ENCODE measurements around the gene ATAD3A.
"Not testable (repeated sequence)": the region's sequence is repeated elsewhere in the genome, so short reads cannot be mapped to it uniquely, and the experiment has no call there.

The ATAD3A gene

DNA sequence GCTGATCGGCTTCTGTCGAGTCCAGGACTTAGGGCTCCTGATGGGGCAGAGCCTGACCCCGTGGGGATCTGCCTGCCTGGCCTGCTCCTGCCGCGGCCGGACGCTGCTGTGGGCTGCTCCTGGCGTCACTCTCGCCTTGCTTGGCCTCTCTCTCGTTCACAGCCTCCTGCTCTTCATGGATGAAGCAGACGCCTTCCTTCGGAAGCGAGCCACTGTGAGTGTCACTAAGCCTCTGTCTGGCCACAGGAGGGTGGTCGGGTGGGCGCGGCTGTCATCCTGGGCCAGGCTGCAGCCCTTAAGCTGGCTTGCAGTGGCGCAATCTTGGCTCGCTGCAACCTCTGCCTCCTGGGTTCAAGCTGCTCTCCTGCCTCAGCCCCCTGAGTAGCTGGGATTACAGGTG is 24.3 kb upstream of the ATAD3A start:
- no peak overlapping the region for H3K9ac ChIP-seq (ENCODE audit: insufficient read length, low read depth)
- H3K9me3 ChIP-seq (ENCODE audit: insufficient read depth, low read length) = peaks cover 14% of the 10 kb centered on the region; the same call in 1 of the 2 replicates
- no peaks in the 10 kb centered on the region for H3K27me3 ChIP-seq (ENCODE audit: insufficient read depth, insufficient read length)
- H3K4me1 ChIP-seq (ENCODE audit: insufficient read depth, insufficient read length) = no peaks in the 10 kb centered on the region
- H3K36me3 ChIP-seq (ENCODE audit: insufficient read depth, insufficient read length, low read length) = peaks cover 75% of the 10 kb centered on the region
- no peak overlapping the region for H3K4me3 ChIP-seq (ENCODE audit: insufficient read length, low read depth)
- TF ChIP-seq YY1 (IDR thresholded peaks at IDR 0.05; ENCODE audit: insufficient read depth, insufficient read length) (no peak), ZNF274 (IDR thresholded peaks at IDR 0.05; ENCODE audit: low read depth, low read length) (no peak), SUZ12 (IDR thresholded peaks at IDR 0.05; ENCODE audit: extremely low read depth, insufficient read depth, insufficient read length) (no peak)
- no peak for DNase-seq (ENCODE audit: low read depth, low spot score)

DNA sequence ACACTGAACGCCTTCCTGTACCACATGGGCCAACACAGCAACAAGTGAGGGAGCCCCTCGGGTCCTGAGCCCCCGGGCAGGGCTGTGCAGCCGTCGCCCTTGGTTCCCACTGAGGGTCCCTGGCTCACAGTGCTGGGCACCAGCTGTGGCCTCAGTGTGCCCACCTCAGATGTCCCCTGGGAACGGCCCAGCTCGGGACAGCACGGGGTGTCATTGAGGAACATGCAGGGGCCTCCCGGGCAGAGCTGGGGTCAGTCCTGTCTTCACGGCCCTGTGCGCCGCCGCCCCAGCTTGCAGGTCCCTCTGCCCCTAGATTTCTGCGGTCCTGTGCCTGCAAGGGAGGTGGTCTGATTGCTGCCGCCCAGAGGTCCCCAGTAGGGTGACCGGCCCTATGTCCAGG is 22.7 kb upstream of the ATAD3A start:
- TF ChIP-seq YY1 (IDR thresholded peaks at IDR 0.05; ENCODE audit: insufficient read depth, insufficient read length) (no peak), ZNF274 (IDR thresholded peaks at IDR 0.05; ENCODE audit: low read depth, low read length) (no peak), SUZ12 (IDR thresholded peaks at IDR 0.05; ENCODE audit: extremely low read depth, insufficient read depth, insufficient read length) (no peak)
- H3K4me3 ChIP-seq (ENCODE audit: insufficient read length, low read depth) = no peak overlapping the region
- no peak overlapping the region for H3K9ac ChIP-seq (ENCODE audit: insufficient read length, low read depth)
- no peak for DNase-seq (ENCODE audit: low read depth, low spot score)
- H3K9me3 ChIP-seq (ENCODE audit: insufficient read depth, low read length) = peaks cover 14% of the 10 kb centered on the region; the same call in 1 of the 2 replicates
- H3K36me3 ChIP-seq (ENCODE audit: insufficient read depth, insufficient read length, low read length) = peaks cover 70% of the 10 kb centered on the region
- H3K27me3 ChIP-seq (ENCODE audit: insufficient read depth, insufficient read length) = no peaks in the 10 kb centered on the region
- H3K4me1 ChIP-seq (ENCODE audit: insufficient read depth, insufficient read length) = no peaks in the 10 kb centered on the region

DNA sequence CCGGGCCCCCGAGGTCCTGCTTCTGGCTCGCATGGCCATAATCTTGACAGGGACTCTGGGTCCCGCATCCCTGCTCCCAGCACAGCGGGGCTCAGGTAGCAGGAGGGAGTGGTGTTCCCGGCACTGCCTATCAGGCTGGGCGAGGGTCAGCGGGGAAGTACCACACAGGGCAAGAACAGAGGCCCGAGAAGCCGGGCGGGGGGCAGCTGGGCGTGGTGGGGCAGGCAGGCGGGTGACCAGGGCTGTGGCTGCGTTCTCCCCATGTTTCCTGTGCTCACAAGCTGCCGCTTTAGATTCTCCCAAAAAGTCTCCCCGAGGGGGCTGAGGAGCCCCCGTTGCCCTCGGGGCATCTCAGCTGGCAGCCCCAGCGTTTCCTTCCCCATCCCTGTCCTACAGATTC is 22.1 kb upstream of the ATAD3A start:
- DNase-seq (ENCODE audit: low read depth, low spot score) = no peak
- peaks cover 71% of the 10 kb centered on the region for H3K36me3 ChIP-seq (ENCODE audit: insufficient read depth, insufficient read length, low read length)
- TF ChIP-seq YY1 (IDR thresholded peaks at IDR 0.05; ENCODE audit: insufficient read depth, insufficient read length) (no peak), SUZ12 (IDR thresholded peaks at IDR 0.05; ENCODE audit: extremely low read depth, insufficient read depth, insufficient read length) (no peak), ZNF274 (IDR thresholded peaks at IDR 0.05; ENCODE audit: low read depth, low read length) (no peak)
- no peak overlapping the region for H3K4me3 ChIP-seq (ENCODE audit: insufficient read length, low read depth)
- H3K9me3 ChIP-seq (ENCODE audit: insufficient read depth, low read length) = peaks cover 14% of the 10 kb centered on the region; the same call in 1 of the 2 replicates
- H3K9ac ChIP-seq (ENCODE audit: insufficient read length, low read depth) = no peak overlapping the region
- no peaks in the 10 kb centered on the region for H3K4me1 ChIP-seq (ENCODE audit: insufficient read depth, insufficient read length)
- no peaks in the 10 kb centered on the region for H3K27me3 ChIP-seq (ENCODE audit: insufficient read depth, insufficient read length)

DNA sequence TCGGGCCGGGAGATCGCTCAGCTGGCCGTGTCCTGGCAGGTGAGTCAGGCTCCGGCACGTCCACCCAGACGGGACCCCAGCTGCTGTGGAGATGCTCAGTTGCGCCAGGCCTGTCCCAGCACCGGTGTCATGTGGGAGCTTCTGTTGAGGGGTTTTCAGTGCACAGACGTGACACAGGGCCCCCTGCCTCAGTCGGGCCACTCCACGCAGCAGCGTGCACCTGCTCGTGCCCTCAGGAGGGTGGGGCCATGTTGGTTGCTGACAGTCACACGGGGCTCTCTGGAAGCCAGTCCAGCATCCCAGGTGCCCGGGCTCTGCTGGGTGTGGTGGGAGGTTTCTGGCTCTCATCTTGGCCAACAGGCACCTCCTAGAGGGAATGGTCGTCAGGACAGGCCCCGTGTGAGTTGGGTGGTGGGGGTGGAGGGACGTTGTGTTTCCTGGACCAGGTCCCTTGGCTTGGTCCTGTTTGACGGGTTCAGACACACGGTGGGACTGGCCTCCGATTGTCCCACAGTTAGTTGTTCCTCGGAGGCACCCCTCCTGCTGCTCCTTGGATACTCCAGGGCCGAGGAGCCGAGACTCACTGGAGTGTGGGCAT is 21.2 kb upstream of the ATAD3A start:
- peaks cover 73% of the 10 kb centered on the region for H3K36me3 ChIP-seq (ENCODE audit: insufficient read depth, insufficient read length, low read length)
- no peak overlapping the region for H3K9ac ChIP-seq (ENCODE audit: insufficient read length, low read depth)
- H3K4me3 ChIP-seq (ENCODE audit: insufficient read length, low read depth) = no peak overlapping the region
- no peaks in the 10 kb centered on the region for H3K27me3 ChIP-seq (ENCODE audit: insufficient read depth, insufficient read length)
- no peaks in the 10 kb centered on the region for H3K4me1 ChIP-seq (ENCODE audit: insufficient read depth, insufficient read length)
- no peak for DNase-seq (ENCODE audit: low read depth, low spot score)
- peaks cover 14% of the 10 kb centered on the region; the same call in 1 of the 2 replicates for H3K9me3 ChIP-seq (ENCODE audit: insufficient read depth, low read length)
- TF ChIP-seq ZNF274 (IDR thresholded peaks at IDR 0.05; ENCODE audit: low read depth, low read length) = no peak
- no peak for TF ChIP-seq YY1 (IDR thresholded peaks at IDR 0.05; ENCODE audit: insufficient read depth, insufficient read length)

DNA sequence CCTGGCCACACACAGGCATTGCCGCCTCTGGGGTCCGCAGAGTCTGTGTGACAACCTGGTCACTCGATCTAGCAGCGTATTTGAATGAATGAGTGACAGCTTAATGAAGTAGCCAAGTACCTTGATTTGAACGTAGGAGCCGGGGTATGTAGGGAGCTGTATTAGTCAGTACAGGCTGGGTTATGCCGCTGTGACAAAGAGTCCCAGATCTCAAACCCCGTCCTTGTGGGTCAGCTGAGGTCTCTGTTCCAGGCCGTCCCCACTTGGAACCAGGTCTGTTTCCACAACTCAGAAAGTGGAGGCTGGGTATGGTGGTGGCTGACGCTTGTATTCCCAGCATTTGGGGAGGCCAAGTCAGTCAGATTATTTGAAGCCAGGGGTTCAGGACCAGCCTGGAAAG is 20.4 kb upstream of the ATAD3A start:
- DNase-seq (ENCODE audit: low read depth, low spot score) = no peak
- no peak overlapping the region for H3K4me3 ChIP-seq (ENCODE audit: insufficient read length, low read depth)
- TF ChIP-seq SUZ12 (IDR thresholded peaks at IDR 0.05; ENCODE audit: extremely low read depth, insufficient read depth, insufficient read length) (no peak), ZNF274 (IDR thresholded peaks at IDR 0.05; ENCODE audit: low read depth, low read length) (no peak), YY1 (IDR thresholded peaks at IDR 0.05; ENCODE audit: insufficient read depth, insufficient read length) (no peak)
- H3K4me1 ChIP-seq (ENCODE audit: insufficient read depth, insufficient read length) = no peaks in the 10 kb centered on the region
- no peaks in the 10 kb centered on the region for H3K27me3 ChIP-seq (ENCODE audit: insufficient read depth, insufficient read length)
- H3K9ac ChIP-seq (ENCODE audit: insufficient read length, low read depth) = no peak overlapping the region
- peaks cover 14% of the 10 kb centered on the region; the same call in 1 of the 2 replicates for H3K9me3 ChIP-seq (ENCODE audit: insufficient read depth, low read length)
- H3K36me3 ChIP-seq (ENCODE audit: insufficient read depth, insufficient read length, low read length) = peaks cover 72% of the 10 kb centered on the region

DNA sequence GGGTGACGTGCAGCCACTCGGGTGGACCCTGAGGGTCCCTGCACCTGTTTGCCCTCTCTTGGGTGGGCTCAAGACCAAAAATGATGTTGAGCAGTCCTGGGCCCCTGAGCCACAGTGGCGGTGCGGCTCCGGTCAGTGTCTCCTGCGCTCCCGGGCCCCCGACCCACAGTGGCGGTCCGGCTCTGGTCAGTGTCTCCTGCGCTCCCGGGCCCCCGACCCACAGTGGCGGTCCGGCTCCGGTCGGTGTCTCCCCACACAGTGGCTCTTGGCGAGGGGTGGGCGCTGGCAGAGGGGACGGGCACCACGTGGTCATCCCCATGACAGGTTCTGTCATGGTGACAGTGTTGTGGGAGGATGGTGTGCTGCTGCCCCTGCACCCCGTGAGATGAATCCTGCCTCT is 17.7 kb upstream of the ATAD3A start:
- not testable (repeated sequence) for H3K27me3 ChIP-seq (ENCODE audit: insufficient read depth, insufficient read length); H3K4me3 ChIP-seq (ENCODE audit: insufficient read length, low read depth); H3K4me1 ChIP-seq (ENCODE audit: insufficient read depth, insufficient read length); DNase-seq (ENCODE audit: low read depth, low spot score); H3K9ac ChIP-seq (ENCODE audit: insufficient read length, low read depth)
- peaks cover 52% of the 10 kb centered on the region for H3K36me3 ChIP-seq (ENCODE audit: insufficient read depth, insufficient read length, low read length)
- peaks cover 14% of the 10 kb centered on the region; the same call in 1 of the 2 replicates for H3K9me3 ChIP-seq (ENCODE audit: insufficient read depth, low read length)

DNA sequence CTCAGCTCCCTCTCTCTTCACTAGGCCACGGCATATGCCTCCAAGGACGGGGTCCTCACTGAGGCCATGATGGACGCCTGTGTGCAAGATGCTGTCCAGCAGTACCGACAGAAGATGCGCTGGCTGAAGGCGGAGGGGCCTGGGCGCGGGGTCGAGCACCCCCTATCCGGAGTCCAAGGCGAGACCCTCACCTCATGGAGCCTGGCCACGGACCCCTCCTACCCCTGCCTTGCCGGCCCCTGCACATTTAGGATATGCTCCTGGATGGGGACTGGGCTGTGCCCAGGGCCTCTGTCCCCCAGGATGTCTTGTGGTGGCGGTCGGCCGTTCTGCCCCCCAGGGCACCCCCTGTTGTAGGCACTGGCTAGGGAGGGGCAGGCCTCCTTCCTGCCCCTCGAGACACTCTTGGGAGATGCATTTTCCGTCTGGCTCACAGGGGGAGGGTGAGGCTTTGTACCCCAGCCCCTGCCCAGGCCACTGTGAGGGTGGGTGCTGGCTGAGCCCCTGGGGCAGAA is 16.4 kb upstream of the ATAD3A start:
- H3K9ac ChIP-seq (ENCODE audit: insufficient read length, low read depth); H3K4me1 ChIP-seq (ENCODE audit: insufficient read depth, insufficient read length); H3K27me3 ChIP-seq (ENCODE audit: insufficient read depth, insufficient read length); DNase-seq (ENCODE audit: low read depth, low spot score); H3K4me3 ChIP-seq (ENCODE audit: insufficient read length, low read depth): not testable (repeated sequence)
- Histone ChIP-seq H3K9me3 (ENCODE audit: insufficient read depth, low read length) (peaks cover 13% of the 10 kb centered on the region; the same call in 1 of the 2 replicates), H3K36me3 (ENCODE audit: insufficient read depth, insufficient read length, low read length) (peaks cover 43% of the 10 kb centered on the region)

DNA sequence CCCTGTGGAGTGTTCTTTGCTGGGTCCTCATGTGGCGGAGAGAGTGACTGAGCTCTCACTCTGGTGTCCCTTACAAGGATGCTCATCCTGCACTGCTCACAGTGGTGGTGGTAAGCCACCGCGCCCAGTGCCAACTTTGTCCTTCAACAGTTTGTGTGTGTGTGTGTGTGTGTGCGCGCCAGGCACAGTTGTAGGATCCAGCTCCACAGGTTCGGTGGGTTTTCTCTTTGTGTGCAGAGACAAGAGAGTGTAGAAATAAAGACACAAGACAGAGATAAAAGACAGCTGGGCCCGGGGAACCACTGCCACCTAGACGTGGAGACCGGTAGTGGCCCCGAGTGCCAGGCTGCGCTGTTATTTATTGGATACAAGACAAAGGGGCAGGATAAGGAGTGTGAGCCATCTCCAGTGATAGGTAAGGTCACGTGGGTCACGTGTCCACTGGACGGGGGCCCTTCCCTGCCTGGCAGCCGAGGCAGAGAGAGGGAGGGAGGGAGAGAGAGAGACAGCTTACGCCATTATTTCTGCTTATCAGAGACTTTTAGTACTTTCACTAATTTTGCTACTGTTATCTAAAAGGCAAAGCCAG is 7.1 kb upstream of the ATAD3A start:
- not testable (repeated sequence) for H3K4me3 ChIP-seq (ENCODE audit: insufficient read length, low read depth); H3K9ac ChIP-seq (ENCODE audit: insufficient read length, low read depth); H3K27me3 ChIP-seq (ENCODE audit: insufficient read depth, insufficient read length); H3K36me3 ChIP-seq (ENCODE audit: insufficient read depth, insufficient read length, low read length); H3K4me1 ChIP-seq (ENCODE audit: insufficient read depth, insufficient read length); H3K9me3 ChIP-seq (ENCODE audit: insufficient read depth, low read length); DNase-seq (ENCODE audit: low read depth, low spot score)

DNA sequence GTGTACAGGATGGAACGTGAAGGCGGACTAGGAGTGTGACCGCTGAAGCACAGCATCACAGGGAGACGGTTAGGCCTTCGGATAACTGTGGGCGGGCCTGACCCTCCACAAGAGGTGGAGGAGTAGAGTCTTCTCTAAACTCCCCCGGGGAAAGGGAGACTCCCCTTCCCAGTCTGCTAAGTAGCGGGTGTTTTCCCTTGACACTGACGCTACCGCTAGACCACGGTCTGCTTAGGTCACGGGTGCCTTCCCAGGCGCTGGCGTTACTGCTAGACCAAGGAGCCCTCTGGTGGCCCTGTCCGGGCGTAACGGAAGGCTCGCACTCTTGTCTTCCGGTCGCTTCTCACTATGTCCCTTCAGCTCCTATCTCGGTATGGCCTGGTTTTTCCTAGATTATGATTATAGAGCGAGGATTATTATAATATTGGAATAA is 6.6 kb upstream of the ATAD3A start:
- not testable (repeated sequence) for H3K4me1 ChIP-seq (ENCODE audit: insufficient read depth, insufficient read length); H3K27me3 ChIP-seq (ENCODE audit: insufficient read depth, insufficient read length); H3K36me3 ChIP-seq (ENCODE audit: insufficient read depth, insufficient read length, low read length); H3K9ac ChIP-seq (ENCODE audit: insufficient read length, low read depth); DNase-seq (ENCODE audit: low read depth, low spot score); H3K9me3 ChIP-seq (ENCODE audit: insufficient read depth, low read length); H3K4me3 ChIP-seq (ENCODE audit: insufficient read length, low read depth)

DNA sequence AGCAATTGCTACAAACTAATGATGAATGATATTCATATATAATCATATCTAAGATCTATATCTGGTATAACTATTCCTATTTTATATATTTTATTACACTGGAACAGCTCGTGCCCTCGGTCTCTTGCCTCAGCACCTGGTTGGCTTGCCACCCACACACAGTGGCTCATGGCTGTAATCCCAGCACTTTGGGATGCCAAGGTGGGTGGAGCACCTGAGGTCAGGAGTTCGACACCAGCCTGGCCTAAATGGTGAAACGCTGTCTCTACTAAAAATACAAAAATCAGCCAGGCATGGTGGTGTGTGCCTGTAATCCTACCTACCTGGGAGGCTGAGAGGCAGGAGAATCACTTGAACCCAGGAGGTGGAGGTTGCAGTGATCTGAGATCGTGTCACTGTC is 6.2 kb upstream of the ATAD3A start:
- H3K9ac ChIP-seq (ENCODE audit: insufficient read length, low read depth); H3K27me3 ChIP-seq (ENCODE audit: insufficient read depth, insufficient read length); H3K4me1 ChIP-seq (ENCODE audit: insufficient read depth, insufficient read length); H3K9me3 ChIP-seq (ENCODE audit: insufficient read depth, low read length); DNase-seq (ENCODE audit: low read depth, low spot score); H3K4me3 ChIP-seq (ENCODE audit: insufficient read length, low read depth); H3K36me3 ChIP-seq (ENCODE audit: insufficient read depth, insufficient read length, low read length): not testable (repeated sequence)

Measured in NT2/D1 (cell line).